Measurements from ENCODE around the gene CLPX.
"Not testable (repeated sequence)": the region's sequence is repeated elsewhere in the genome, so short reads cannot be mapped to it uniquely, and the experiment has no call there.

Gene CLPX

GRCh38 chr15:65101891-65102708, 83.0 kb downstream of the CLPX start:
- DNase-seq (ENCODE audit: low spot score) (no peak), FAIRE-seq (no peak)

GRCh38 chr15:65101411-65101890, 83.7 kb downstream of the CLPX start:
- DNase-seq (ENCODE audit: low spot score) = peak; percentile 67
- no peak for FAIRE-seq

GRCh38 chr15:65100442-65100841, 84.7 kb downstream of the CLPX start:
- DNase-seq (ENCODE audit: low spot score) (no peak), FAIRE-seq (no peak)

- DNase-seq (ENCODE audit: low spot score); FAIRE-seq: not testable (repeated sequence)
Measured at GRCh38 chr15:65099801-65100200, 85.3 kb downstream of the CLPX start.

- DNase-seq (ENCODE audit: low spot score) = no peak
- peak; percentile 13 for FAIRE-seq
Measured at GRCh38 chr15:65099336-65099735, 85.8 kb downstream of the CLPX start.
